GM21423 (cell line): ENCODE results near the gene SLC7A9.
"Not testable (repeated sequence)": the region's sequence is repeated elsewhere in the genome, so short reads cannot be mapped to it uniquely, and the experiment has no call there.

ENCODE experiments used
- ATAC-seq: cut with Tn5 transposase; IDR thresholded peaks from one replicate; pipeline ENCODE4 v1.9.1; 2021; ENCODE audit warnings: mild to moderate bottlenecking, moderate library complexity; ENCODE audit not compliant: unreplicated experiment

SLC7A9 gene

DNA sequence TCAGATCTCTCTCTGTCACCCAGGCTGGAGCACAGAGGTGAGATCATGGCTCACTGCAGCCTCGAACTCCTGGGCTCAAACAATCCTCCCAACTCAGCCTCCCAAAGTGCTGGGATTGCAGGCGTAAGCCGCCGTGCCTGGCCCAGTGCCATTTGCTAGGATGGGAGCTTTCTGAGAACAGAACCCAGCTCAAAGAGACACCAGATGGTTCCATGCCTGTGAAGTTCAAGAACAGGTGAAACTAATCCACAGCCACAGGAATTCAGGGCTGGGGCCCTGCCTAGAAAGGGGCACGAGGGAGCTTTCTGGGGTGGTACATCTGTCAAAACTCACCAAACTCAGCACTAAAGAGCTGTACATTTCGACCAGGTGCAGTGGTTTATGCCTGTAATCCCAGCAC is 4.2 kb downstream of the SLC7A9 start:
- ATAC-seq, result no peak

DNA sequence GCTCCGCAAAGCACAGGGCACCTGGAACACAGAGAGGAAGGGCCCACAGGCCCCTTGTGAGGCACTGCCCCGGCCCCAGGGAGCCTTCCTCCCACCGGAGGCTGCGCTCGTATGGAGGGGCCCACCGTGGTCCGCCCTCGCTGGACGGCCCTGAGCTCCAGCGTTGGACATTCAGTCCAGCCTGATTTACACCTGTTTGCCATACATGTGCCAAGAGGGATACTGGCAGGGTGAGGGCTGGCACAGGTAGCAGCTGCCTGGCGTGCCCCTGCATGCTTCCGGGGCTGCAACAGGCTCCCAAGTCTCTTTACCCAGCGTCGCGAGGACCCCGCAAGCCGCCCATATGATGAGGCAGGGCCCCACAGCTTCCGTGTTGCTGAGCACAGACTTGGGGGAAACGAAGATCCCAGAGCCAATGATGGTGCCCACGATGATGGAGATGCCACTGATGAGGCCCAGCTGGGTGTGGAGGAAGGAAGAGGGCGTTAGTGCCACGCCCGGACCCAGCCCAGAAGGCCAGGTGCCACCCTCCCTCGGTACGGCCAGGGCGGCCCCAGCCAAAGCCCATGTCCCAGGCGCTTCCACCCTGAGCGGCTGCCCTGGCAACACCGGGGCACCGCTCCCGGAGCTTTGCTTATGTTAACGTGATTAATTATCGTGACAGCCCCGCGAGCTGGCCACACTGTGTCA is 5.1 kb downstream of the SLC7A9 start:
- no peak for ATAC-seq

DNA sequence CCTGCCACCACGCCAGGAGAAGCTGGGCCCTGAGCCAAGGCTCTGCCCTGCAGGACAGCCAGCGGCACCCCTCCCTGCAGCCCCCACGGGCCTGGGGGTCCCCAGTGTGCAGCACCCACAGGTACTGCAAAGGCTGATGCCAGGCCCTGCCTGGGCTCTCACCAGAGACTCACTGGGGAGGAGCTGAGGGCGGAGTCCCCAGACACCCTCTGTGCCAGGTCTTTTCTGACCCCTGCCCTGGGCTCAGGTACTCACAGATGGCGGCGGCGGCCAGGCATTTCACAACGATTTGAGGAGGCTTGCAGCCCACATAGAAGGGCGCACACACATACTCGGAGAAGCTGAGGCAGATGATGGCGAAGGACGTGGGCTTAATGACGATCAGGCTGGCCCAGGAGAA is 5.7 kb downstream of the SLC7A9 start:
- no peak for ATAC-seq

DNA sequence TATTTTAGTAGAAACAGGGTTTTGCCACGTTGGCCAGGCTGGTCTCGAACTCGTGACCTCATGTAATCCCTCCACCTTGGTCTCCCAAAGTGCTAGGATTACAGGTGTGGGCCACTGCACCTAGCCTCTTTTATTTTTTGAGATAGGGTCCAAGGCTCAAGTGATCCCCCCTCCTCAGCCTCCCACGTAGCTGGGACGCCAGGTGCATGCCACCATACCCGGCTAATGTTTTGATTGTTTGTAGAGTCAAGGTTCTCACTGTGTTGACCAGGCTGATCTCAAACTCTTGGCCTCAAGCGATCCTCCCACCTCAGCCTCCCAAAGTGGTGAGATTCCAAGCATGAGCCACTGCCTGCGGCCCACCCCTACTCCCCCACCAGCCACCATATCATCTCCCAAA is 6.3 kb downstream of the SLC7A9 start:
- ATAC-seq, result no peak

DNA sequence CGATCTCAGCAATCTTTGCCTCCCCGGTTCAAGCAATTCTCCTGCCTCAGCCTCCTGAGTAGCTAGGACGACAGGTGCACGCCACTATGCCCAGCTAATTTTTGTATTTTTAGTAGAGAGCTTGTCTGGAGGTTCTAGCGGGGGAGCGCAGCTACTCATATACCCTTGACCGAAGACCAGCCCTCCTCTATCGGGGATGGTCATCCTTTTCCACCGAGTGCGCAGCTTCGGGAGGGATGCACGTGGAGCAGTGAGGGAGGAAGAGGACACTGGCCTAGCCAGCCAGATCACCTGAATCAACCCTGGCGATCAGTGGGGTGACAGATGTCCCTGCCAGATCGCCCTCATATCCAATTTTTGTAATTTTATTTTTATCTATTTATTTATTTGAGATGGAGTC is 6.8 kb downstream of the SLC7A9 start:
- no peak for ATAC-seq

DNA sequence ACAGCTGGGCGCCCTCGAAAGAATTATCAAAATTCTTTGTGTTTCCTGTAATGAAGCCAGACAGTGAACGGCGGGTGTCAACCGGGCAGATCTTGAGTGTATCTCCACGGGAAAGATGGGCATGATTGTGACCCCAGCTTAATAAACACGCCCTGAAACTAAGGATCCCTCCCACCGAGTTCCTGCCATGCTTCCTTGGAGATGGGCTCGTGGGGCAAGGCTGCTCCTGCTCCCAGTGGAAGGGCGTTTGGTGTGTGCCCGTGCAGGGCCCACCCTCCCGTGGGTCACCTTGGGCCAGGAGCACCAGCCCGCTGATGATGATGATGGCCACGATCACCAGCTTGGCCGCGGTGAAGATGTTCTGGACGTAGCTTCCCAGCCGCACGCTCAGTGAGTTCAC is 7.4 kb downstream of the SLC7A9 start:
- ATAC-seq, result no peak

DNA sequence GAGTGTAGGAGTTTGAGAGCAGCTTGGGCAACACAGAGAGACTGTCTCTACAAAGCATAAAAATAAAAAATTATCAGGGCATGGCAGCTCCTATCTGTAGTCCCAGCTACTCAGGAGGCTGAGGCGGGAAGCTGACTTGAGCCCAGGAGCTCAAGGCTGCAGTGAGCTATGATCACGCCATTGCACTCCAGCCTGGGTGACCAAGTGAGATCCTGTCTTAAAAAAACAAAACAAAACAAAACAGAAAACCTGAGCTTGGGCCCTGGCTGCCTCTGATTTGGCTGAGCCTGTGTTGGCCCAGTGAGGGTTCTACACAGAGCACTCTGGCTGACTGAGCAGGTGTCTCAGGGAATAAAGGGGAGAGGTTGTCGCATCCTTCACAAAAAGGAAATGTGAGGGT is 8.0 kb downstream of the SLC7A9 start:
- ATAC-seq, result no peak

DNA sequence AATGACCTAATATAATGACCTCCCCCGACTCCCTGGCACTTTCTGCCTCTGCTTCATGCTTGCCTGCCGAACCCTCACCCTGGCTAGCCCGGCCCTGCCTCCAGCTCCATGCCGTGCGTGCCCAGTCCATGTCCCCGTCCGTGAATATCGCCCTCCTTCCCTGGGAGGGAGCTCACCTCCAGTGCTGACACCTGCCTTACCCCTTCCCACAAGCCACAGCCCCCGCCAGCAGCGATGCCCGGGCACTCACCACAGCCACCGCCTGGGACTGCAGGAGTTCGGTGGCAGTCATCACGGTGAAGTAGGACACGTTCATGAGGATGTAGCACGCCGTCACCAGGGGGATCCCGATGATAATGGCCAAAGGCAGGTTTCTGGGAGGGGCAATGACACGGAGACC is 10.0 kb downstream of the SLC7A9 start:
- ATAC-seq, result no peak

DNA sequence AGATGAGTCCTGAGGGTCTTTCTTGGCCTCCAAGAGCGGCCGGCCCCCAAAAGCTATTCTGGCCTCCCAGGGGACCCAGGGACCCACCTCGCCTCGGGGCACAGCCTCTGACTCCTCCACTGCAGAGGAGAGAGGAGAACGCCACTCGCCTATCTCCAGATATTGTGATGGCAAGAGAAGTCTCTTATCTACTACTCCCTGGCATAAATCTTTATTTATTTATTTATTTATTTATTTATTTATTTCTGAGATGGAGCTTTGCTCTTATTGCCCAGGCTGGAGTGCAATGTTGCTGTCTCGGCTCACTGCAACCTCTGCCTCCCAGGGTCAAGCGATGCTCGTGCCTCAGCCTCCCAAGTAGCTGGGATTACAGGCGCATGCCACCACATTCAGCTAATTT is 11.0 kb downstream of the SLC7A9 start:
- ATAC-seq, result no peak

DNA sequence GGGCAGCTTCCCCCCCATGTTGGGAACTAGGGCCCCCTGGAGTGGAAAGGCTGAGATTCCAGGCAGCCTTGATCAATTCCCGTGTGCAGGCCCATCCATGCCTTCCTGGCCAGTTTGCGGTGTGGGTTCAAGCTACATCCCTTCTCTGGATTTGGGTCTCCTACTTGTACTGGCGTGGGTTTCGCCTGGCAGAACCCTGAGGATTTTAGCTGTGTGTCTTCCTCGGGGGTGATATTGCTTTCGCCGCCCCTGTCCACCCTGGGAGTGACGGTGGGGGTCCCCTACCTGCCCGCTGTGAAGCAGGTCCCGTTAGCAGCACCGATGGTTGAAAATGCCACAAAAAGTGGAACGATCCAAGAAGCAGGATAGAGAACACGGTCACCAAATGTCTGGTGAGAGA is 11.4 kb downstream of the SLC7A9 start:
- no peak for ATAC-seq

DNA sequence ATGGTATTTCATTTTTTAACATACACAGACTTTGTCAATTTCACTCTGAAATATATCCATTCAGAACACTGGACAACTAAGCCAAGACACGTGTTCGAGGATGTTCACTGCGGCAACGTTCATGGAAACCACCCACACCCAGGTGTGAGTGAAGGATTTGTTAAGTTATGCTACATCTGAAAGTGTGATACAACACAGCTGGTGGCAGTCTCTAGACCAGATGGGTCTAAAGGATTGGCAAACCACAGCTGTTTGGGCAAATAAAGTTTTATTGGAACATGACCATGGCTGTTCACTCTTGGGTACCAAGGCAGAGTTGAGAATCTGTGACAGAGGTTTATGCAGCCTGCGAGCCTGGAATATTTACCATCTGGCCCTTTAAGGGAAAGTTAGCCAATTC is 12.0 kb downstream of the SLC7A9 start:
- ATAC-seq, result no peak

DNA sequence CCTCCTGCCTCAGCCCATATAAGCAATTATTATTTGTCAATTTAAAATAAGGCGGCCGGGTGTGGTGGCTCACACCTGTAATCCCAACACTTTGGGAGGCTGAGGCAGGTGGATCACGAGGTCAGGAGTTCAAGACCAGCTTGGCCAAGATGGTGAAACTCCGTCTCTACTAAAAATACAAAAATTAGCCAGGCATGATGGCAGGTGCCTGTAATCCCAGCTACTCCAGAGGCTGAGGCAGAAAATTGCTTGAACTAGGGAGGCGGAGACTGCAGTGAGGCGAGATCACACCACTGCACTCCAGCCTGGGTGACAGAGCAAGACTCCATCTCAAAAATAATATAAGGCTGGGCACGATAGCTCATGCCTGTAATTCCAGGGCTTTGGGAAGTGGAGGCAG is 12.7 kb downstream of the SLC7A9 start:
- ATAC-seq, result not testable (repeated sequence)

DNA sequence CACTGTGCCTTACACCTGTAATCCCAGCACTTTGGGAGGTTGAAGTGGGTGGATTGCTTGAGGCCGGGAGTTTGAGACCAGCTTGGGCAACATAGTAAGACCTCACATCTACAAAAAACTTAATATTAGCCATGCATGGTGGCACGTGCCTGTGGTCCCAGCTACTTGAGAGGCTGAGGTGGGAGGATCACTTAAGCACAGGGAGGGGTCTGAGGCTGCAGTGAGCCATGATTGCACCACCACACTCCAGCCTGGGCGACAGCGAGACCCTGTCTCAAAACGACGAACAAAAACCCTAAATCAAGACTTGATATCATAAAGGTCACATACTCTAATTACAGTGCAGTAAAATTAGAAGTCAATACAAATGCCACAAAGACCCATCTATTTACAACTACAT is 17.4 kb downstream of the SLC7A9 start:
- no peak for ATAC-seq

DNA sequence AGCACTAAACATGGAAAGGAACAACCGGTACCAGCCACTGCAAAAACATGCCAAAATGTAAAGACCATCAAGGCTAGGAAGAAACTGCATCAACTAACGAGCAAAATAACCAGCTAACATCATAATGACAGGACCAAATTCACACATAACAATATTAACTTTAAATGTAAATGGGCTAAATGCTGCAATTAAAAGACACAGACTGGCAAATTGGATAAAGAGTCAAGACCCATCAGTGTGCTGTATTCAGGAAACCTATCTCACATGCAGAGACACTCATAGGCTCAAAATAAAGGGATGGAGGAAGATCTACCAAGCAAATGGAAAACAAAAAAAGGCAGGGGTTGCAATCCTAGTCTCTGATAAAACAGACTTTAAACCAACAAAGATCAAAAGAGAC is 21.5 kb downstream of the SLC7A9 start:
- not testable (repeated sequence) for ATAC-seq

DNA sequence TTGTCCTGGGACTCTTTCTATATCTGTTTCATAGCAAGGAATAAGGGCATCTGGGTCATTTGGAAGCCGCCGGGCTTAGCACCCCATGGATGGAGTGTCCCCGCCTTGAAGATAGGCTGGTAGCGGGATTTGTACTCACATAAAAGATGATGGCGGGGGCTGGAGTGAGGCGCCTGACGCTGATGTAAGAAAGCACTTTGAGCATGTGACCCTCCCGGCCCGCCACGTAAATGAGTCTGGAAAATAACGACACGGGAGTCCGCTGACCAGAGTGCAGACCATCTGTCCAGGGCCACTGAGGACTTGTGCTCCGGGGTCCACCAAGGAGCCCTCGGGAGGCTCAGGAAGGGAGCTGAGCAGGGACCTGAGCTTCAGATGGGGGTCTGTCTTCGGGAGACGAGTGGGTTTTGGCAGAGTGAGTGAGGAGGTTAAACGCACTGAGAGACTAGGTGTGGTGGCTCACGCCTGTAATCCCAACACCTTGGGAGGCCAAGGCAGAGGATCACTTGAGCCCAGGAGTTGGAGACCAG is 25.8 kb downstream of the SLC7A9 start:
- no peak for ATAC-seq

DNA sequence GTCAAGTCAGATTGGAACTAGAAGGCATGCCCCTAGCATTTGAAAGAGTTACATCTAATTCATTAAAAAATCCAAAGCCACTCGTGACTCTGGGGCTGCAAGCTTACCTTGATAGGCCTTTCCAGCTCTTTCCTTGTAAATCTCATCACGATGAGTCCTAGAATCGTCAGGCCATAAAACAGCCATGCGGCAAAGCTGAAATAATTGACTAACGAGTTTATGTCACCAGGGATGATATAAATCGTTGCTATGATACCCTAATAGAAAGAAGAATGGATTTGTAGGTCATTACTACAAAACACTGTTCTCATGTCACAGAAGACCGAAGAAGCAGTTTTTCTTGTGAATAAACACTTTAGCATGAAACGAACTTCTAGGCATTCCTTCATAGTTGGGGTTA is 27.5 kb downstream of the SLC7A9 start:
- no peak for ATAC-seq

DNA sequence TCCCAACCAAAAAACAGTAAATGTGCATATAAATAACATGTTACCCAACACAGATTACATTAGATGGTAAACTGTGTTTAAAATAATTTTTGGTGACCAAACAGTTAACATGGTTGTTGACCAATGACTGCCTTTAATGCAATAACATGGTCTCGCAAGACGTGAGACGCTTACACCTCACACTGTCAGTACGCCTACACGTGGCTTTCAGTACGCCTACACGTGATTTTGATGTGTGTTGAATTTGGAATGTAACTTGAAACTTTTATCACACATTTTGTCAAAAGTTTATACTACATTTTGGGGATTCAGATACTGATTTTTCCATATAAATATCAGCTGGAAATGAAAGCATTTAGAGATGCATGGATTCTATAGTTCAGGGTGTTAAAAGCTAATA is 32.0 kb downstream of the SLC7A9 start:
- no peak for ATAC-seq

DNA sequence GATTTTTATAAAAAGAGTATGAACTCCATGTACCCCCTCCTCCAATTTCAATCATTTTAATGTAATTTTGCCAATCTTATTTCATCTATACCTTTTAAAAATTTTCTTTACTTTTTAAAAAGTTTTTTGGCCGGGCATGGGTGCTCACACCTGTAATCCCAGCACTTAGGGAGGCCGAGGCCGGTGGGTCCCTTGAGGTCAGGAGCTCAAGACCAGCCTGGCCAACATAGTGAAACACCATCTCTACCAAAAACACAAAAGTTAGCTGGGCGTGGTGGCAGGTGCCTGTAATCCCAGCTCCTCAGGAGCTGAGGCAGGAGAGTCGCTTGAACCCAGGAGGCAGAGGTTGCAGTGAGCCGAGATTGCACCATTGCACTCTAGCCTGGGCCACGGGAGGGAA is 36.2 kb downstream of the SLC7A9 start:
- ATAC-seq, result not testable (repeated sequence)

DNA sequence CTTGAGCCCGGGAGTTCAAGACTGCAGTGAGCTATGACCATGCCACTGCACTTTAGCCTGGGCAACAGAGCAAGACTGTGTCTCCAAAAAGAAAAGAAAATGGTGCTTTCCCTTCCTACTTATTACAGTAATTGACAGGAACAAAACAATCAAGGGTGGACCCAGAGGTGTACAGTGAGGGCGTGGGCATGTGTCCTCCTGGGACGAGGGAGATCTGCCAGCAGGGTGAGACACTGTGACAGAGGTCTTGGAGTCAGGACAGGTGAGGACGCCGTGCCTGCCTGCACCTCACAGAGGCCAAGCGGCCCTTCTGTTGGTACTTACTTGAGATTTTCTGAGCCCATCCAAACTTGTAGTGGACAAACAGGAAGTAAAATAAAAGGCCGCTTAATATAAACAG is 36.7 kb downstream of the SLC7A9 start:
- not testable (repeated sequence) for ATAC-seq

DNA sequence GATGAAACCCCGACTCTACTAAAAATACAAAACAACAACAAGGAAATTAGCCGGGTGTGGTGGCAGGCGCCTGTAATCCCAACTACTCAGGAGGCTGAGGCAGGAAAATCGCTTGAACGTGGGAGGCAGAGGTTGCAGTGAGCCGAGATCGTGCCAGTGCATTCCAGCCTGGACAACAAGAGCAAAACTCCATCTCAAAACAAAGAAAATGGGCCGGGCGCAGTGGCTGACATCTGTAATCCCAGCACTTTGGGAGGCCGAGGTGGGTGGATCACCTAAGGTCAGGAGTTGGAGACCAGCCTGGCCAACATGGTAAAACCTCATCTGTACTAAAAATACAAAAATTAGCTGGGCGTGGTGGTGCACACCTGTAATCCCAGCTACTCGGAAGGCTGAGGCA is 37.5 kb downstream of the SLC7A9 start:
- ATAC-seq, result not testable (repeated sequence)

DNA sequence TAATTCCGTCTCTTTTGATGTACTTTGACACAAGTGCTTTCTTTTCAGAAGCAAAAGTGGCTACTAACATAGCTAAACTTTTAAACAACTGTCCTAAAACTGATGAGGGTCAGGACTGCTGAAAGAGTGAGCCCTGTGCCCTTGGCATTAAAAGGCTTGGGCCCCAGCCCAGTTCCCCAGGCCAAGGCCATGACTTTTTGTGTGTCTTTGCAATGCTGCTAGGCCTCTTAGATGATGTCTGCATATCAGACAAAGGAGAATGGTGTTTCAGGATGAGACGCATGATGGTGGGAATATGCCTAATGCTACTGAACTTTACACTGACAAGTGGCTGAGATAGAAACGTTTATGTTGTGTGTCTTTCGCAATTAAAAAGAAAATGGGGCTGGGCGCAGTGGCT is 38.0 kb downstream of the SLC7A9 start:
- no peak for ATAC-seq

DNA sequence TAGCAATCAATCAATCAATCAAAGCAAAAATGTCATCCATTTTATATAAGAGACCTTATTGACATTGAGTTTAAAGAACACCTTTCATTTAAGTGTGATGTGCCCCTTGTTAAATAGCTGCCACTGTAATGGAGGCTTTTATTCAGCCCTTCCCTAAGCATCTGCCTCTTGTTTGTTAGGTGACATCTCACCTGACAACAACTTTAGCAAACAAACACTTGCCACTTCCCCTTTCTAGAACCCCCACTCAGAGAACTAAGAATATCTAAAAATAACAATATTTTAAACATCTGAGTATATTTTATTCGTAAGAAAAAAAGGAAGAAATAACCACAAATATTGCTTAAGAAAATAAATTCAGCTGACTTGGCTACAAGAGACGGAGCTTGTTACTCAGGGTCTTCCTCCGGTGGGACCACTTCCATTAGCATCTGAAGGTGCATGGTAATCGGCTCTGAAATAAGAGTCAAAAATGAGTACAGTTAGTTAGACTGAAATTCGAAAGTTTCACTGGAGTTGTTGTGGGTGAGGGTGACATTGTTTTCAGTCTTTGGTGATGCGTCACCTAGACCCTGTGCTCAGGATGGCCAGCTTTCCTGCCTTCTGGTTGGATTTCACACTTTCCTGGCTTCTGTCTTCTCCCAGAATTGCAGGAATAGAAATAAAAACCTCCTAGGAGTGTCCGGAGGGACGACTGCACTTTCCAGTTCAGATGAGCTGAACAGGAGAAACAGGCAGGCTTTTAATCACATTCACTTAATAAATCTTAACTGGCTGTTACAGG is 39.1 kb downstream of the SLC7A9 start:
- ATAC-seq, result no peak
